Trophoblast cell (in vitro differentiated cells and primary cell): ENCODE measurements around the gene RANBP1.
A peak's percentile ranks its signal among the peaks of the same experiment; 100 is the strongest.

Experiments used
- DNase-seq, 2 donors: peaks; one replicate each; pipeline ENCODE4 v3.0.0-alpha.2; 2016
- H2AFZ ChIP-seq: 2 replicates; pipeline ENCODE4 v1.6.1; 2013; ENCODE audit warnings: low read length, moderate library complexity, mild to moderate bottlenecking; ENCODE audit not compliant: insufficient read depth, poor library complexity
- H2AK5ac ChIP-seq: 2 replicates; pipeline ENCODE4 v1.6.1; 2013; ENCODE audit warnings: mild to moderate bottlenecking, low read length
- H2BK120ac ChIP-seq: 2 replicates; pipeline ENCODE4 v1.6.1; 2013; ENCODE audit warnings: low read length, mild to moderate bottlenecking, moderate library complexity; ENCODE audit not compliant: insufficient read depth, poor library complexity
- H2BK12ac ChIP-seq: 2 replicates; pipeline ENCODE4 v1.6.1; 2013; ENCODE audit warnings: mild to moderate bottlenecking, low read length, moderate library complexity
- H2BK5ac ChIP-seq: 2 replicates; pipeline ENCODE4 v1.6.1; 2013; ENCODE audit warnings: low read length, low read depth, moderate library complexity, mild to moderate bottlenecking; ENCODE audit not compliant: poor library complexity
- H3K14ac ChIP-seq: 2 replicates; pipeline ENCODE4 v1.6.1; 2013; ENCODE audit warnings: mild to moderate bottlenecking, low read length
- H3K18ac ChIP-seq: 2 replicates; pipeline ENCODE4 v1.6.1; 2013; ENCODE audit warnings: mild to moderate bottlenecking, low read length
- H3K23ac ChIP-seq: 2 replicates; pipeline ENCODE4 v1.6.1; 2013; ENCODE audit warnings: low read length
- H3K27ac ChIP-seq: 2 replicates; pipeline ENCODE4 v1.5.1; 2013; ENCODE audit warnings: low read depth, mild to moderate bottlenecking, inconsistent platforms, low read length, moderate library complexity
- H3K27me3 ChIP-seq: 2 replicates; pipeline ENCODE4 v1.6.1; 2013; ENCODE audit warnings: inconsistent platforms, mild to moderate bottlenecking, low read length, moderate library complexity; ENCODE audit not compliant: insufficient read depth
- H3K36me3 ChIP-seq, 2 experiments: 1 replicate in 1 of 2; 2 replicates in 1 of 2; pipeline ENCODE4 v1.6.1; 2013; ENCODE audit warnings: low read length in 2 of 2, mild to moderate bottlenecking in 2 of 2, moderate library complexity in 1 of 2; ENCODE audit not compliant: insufficient read depth in 2 of 2, control insufficient read depth in 1 of 2
- H3K4ac ChIP-seq: 2 replicates; pipeline ENCODE4 v1.6.1; 2013; ENCODE audit warnings: low read depth, mild to moderate bottlenecking, low read length, moderate library complexity
- H3K4me1 ChIP-seq, 2 experiments: 1 replicate in 1 of 2; 2 replicates in 1 of 2; pipeline ENCODE4 v1.6.1; 2013; ENCODE audit warnings: low read length in 2 of 2, mild to moderate bottlenecking in 2 of 2, moderate library complexity in 1 of 2; ENCODE audit not compliant: insufficient read depth in 2 of 2, control insufficient read depth in 1 of 2
- H3K4me2 ChIP-seq: 2 replicates; pipeline ENCODE4 v1.6.1; 2013; ENCODE audit warnings: inconsistent platforms, mild to moderate bottlenecking, low read length, moderate library complexity
- H3K4me3 ChIP-seq: 2 replicates; pipeline ENCODE4 v1.5.1; 2013; ENCODE audit warnings: mild to moderate bottlenecking, low read depth, low read length, inconsistent platforms
- H3K79me1 ChIP-seq: one replicate; pipeline ENCODE4 v1.6.1; 2013; ENCODE audit warnings: low read length
- H3K79me2 ChIP-seq: 2 replicates; pipeline ENCODE4 v1.6.1; 2013; ENCODE audit warnings: low read length, mild to moderate bottlenecking; ENCODE audit not compliant: control insufficient read depth, insufficient read depth, poor library complexity
- H3K9ac ChIP-seq: 2 replicates; pipeline ENCODE4 v1.6.1; 2013; ENCODE audit warnings: mild to moderate bottlenecking, low read length
- H3K9me3 ChIP-seq: 2 replicates; pipeline ENCODE4 v1.6.1; 2013; ENCODE audit warnings: low read depth, mild to moderate bottlenecking, control low read depth, inconsistent platforms, low read length; ENCODE audit not compliant: insufficient read depth
- H4K12ac ChIP-seq: 2 replicates; pipeline ENCODE4 v1.6.1; 2013; ENCODE audit warnings: low read depth, mild to moderate bottlenecking, low read length, moderate library complexity
- H4K8ac ChIP-seq: 2 replicates; pipeline ENCODE4 v1.6.1; 2013; ENCODE audit warnings: low read depth, mild to moderate bottlenecking, low read length, moderate library complexity
- H4K91ac ChIP-seq: one replicate; pipeline ENCODE4 v1.6.1; 2013; ENCODE audit warnings: low read depth, mild to moderate bottlenecking, low read length, moderate library complexity
- WGBS: extraction: QIAGEN DNeasy Blood & Tissue Kit; methylation state at CpG from one replicate; pipeline ENCODE4 v1.1.7; 2013; ENCODE audit warnings: missing lambda C conversion rate; ENCODE audit not compliant: insufficient read length, insufficient coverage; ENCODE audit errors: extremely low coverage; 5-methylcytosine and 5-hydroxymethylcytosine counted together

RANBP1 gene

GRCh38 chr22:20069331-20070042 lies 46.4 kb upstream of the RANBP1 start:
- no peak overlapping the region for H3K18ac ChIP-seq

GRCh38 chr22:20071524-20071972 lies 44.4 kb upstream of the RANBP1 start:
- no peak overlapping the region for H3K9ac ChIP-seq
- no peaks in the 10 kb centered on the region for H3K27me3 ChIP-seq
- no peak overlapping the region for H3K4me2 ChIP-seq
- no peak overlapping the region for H3K18ac ChIP-seq
- no peak overlapping the region for H2AFZ ChIP-seq
- H3K4me1 ChIP-seq: no peaks in the 10 kb centered on the region
- no peaks in the 10 kb centered on the region for H3K36me3 ChIP-seq
- no peak overlapping the region for H2BK120ac ChIP-seq
- H2BK5ac ChIP-seq: no peak overlapping the region
- no peak overlapping the region for H4K91ac ChIP-seq
- no peak overlapping the region for H3K4me3 ChIP-seq
- no peak overlapping the region for H4K12ac ChIP-seq
- peaks cover 2% of the 10 kb centered on the region for H3K9me3 ChIP-seq
- no peak overlapping the region for H3K23ac ChIP-seq
- no peak overlapping the region for H3K14ac ChIP-seq
- no peak overlapping the region for H3K27ac ChIP-seq
- H3K79me1 ChIP-seq: no peaks in the 10 kb centered on the region
- H3K79me2 ChIP-seq: no peaks in the 10 kb centered on the region
- no peak overlapping the region for H4K8ac ChIP-seq
- no peak overlapping the region for H2AK5ac ChIP-seq
- no peak overlapping the region for H2BK12ac ChIP-seq
- no peak for DNase-seq
- no peak overlapping the region for H3K4ac ChIP-seq
- WGBS: no CpG with 5 or more reads among the region's 8 CpGs

More at GRCh38 chr22:20069331-20070042, 46.4 kb upstream of the RANBP1 start:
- H3K4me1 ChIP-seq: no peaks in the 10 kb centered on the region
- peaks cover 5% of the 10 kb centered on the region for H3K9me3 ChIP-seq
- H3K4ac ChIP-seq: no peak overlapping the region
- no peak overlapping the region for H2AFZ ChIP-seq
- H4K8ac ChIP-seq: no peak overlapping the region
- no CpG with 5 or more reads among the region's 7 CpGs for WGBS
- H3K23ac ChIP-seq: no peak overlapping the region
- no peak overlapping the region for H4K12ac ChIP-seq
- H3K9ac ChIP-seq: no peak overlapping the region
- no peaks in the 10 kb centered on the region for H3K27me3 ChIP-seq
- no peak overlapping the region for H2AK5ac ChIP-seq
- no peak overlapping the region for H2BK12ac ChIP-seq
- no peak for DNase-seq
- H3K79me1 ChIP-seq: no peaks in the 10 kb centered on the region
- H3K27ac ChIP-seq: no peak overlapping the region
- H3K4me3 ChIP-seq: no peak overlapping the region
- H3K36me3 ChIP-seq: peaks cover 0 to 6% of the 10 kb centered on the region in 2 experiments
- H2BK120ac ChIP-seq: no peak overlapping the region
- no peak overlapping the region for H3K14ac ChIP-seq
- no peak overlapping the region for H4K91ac ChIP-seq
- H2BK5ac ChIP-seq: no peak overlapping the region
- no peak overlapping the region for H3K4me2 ChIP-seq
- H3K79me2 ChIP-seq: no peaks in the 10 kb centered on the region

- no peak overlapping the region for H3K4me2 ChIP-seq
- H3K27ac ChIP-seq: no peak overlapping the region
- H2BK120ac ChIP-seq: no peak overlapping the region
- DNase-seq: no peak
- no peak overlapping the region for H3K9ac ChIP-seq
- H3K79me1 ChIP-seq: peaks cover 17% of the 10 kb centered on the region
- H3K27me3 ChIP-seq: no peaks in the 10 kb centered on the region
- H3K23ac ChIP-seq: no peak overlapping the region
- H3K36me3 ChIP-seq: no peaks in the 10 kb centered on the region
- H3K4me3 ChIP-seq: no peak overlapping the region
- H2BK12ac ChIP-seq: no peak overlapping the region
- H3K9me3 ChIP-seq: no peaks in the 10 kb centered on the region
- no peak overlapping the region for H2BK5ac ChIP-seq
- H4K8ac ChIP-seq: no peak overlapping the region
- no CpG with 5 or more reads among the region's 6 CpGs for WGBS
- no peak overlapping the region for H2AFZ ChIP-seq
- H3K4me1 ChIP-seq: peaks cover 6 to 7% of the 10 kb centered on the region in 2 experiments
- no peak overlapping the region for H3K4ac ChIP-seq
- peaks cover 17% of the 10 kb centered on the region for H3K79me2 ChIP-seq
- H3K14ac ChIP-seq: no peak overlapping the region
- no peak overlapping the region for H4K91ac ChIP-seq
- no peak overlapping the region for H2AK5ac ChIP-seq
- H3K18ac ChIP-seq: no peak overlapping the region
- H4K12ac ChIP-seq: no peak overlapping the region
Measured at GRCh38 chr22:20076627-20077172, 39.2 kb upstream of the RANBP1 start.

- peak within 1 kb of the TSS; percentile 6 for H2BK12ac ChIP-seq
- peak within 1 kb of the TSS; percentile 80 for H3K4me3 ChIP-seq
- peaks cover 36% of the 10 kb centered on the region for H3K79me2 ChIP-seq
- H2BK120ac ChIP-seq: peak within 1 kb of the TSS; percentile 54
- H3K4ac ChIP-seq: peak within 1 kb of the TSS; percentile 93
- peak within 1 kb of the TSS; percentile 79 for H4K8ac ChIP-seq
- H3K4me1 ChIP-seq: peaks cover 21 to 34% of the 10 kb centered on the region in 2 experiments
- no peaks in the 10 kb centered on the region for H3K27me3 ChIP-seq
- peak within 1 kb of the TSS; percentile 97 for H3K27ac ChIP-seq
- no CpG with 5 or more reads among the region's 100 CpGs for WGBS
- H2BK5ac ChIP-seq: peak within 1 kb of the TSS; percentile 59
- peak within 1 kb of the TSS; percentile 64 for H2AFZ ChIP-seq
- peaks cover 17% of the 10 kb centered on the region for H3K79me1 ChIP-seq
- H3K9ac ChIP-seq: peak within 1 kb of the TSS; percentile 89
- DNase-seq: peak; percentile 85 to 96
- H3K18ac ChIP-seq: peak within 1 kb of the TSS; percentile 77
- peak within 1 kb of the TSS; percentile 78 for H3K14ac ChIP-seq
- peak within 1 kb of the TSS; percentile 86 for H3K4me2 ChIP-seq
- peak within 1 kb of the TSS; percentile 51 for H4K12ac ChIP-seq
- peak within 1 kb of the TSS; percentile 72 for H2AK5ac ChIP-seq
- H4K91ac ChIP-seq: peak within 1 kb of the TSS; percentile 80
- no peak within 1 kb of the TSS for H3K23ac ChIP-seq
- H3K36me3 ChIP-seq: no peaks in the 10 kb centered on the region
- H3K9me3 ChIP-seq: no peaks in the 10 kb centered on the region
Measured at GRCh38 chr22:20079745-20080444, 36.0 kb upstream of the RANBP1 start, which contains the start of gene DGCR8. TSS of gene DGCR8 (plus strand) at chr22:20080241. CDS start at chr22:20085964, 5,723 bp downstream.
